HG03469 (cell line): Measurements from ENCODE around the gene FLII.

ENCODE experiments used
- ATAC-seq: cut with Tn5 transposase; IDR thresholded peaks from one replicate; pipeline ENCODE4 v1.9.1; 2021; ENCODE audit warnings: mild to moderate bottlenecking, moderate library complexity, moderate number of reproducible peaks; ENCODE audit not compliant: unreplicated experiment

Gene FLII

GRCh38 chr17:18260332-18261145 is 2.0 kb upstream of the FLII start, which contains the start of gene MIEF2:
Gene MIEF2, plus strand, starts transcription at chr17:18260662. Its CDS starts 2,059 bp downstream, at chr17:18262721.
- ATAC-seq, result peak; percentile 55

- no peak for ATAC-seq
These were observed 1.2 kb upstream of the FLII start for GRCh38 chr17:18259621-18260331.

GRCh38 chr17:18257982-18258355 is 569 bp downstream of the FLII start:
- no peak for ATAC-seq

GRCh38 chr17:18257268-18257981 is 1.1 kb downstream of the FLII start:
- no peak for ATAC-seq

GRCh38 chr17:18256776-18257175 is 1.8 kb downstream of the FLII start:
- no peak for ATAC-seq

- ATAC-seq, result no peak
These were observed 2.2 kb downstream of the FLII start for GRCh38 chr17:18256351-18256750.

GRCh38 chr17:18254888-18255649 is 3.5 kb downstream of the FLII start:
- no peak for ATAC-seq

GRCh38 chr17:18253947-18254821 is 4.4 kb downstream of the FLII start:
- ATAC-seq, result no peak

GRCh38 chr17:18253187-18253884 is 5.2 kb downstream of the FLII start:
- ATAC-seq, result no peak

- no peak for ATAC-seq
These were observed 6.4 kb downstream of the FLII start for GRCh38 chr17:18252160-18252559.

GRCh38 chr17:18251204-18251603 is 7.3 kb downstream of the FLII start:
- ATAC-seq, result no peak

- ATAC-seq, result no peak
These were observed 7.8 kb downstream of the FLII start for GRCh38 chr17:18250708-18251107.

GRCh38 chr17:18250259-18250658 is 8.3 kb downstream of the FLII start:
- ATAC-seq, result no peak

- no peak for ATAC-seq
These were observed 9.7 kb downstream of the FLII start for GRCh38 chr17:18248811-18249210.

- no peak for ATAC-seq
These were observed 10.2 kb downstream of the FLII start for GRCh38 chr17:18248300-18248731.

GRCh38 chr17:18247613-18248001 is 10.9 kb downstream of the FLII start:
- ATAC-seq, result no peak

- no peak for ATAC-seq
These were observed 11.5 kb downstream of the FLII start for GRCh38 chr17:18246880-18247612.

GRCh38 chr17:18246109-18246725 is 12.3 kb downstream of the FLII start:
- ATAC-seq, result no peak
